ENCODE measurements around the gene FIGNL2.

The FIGNL2 gene

GRCh38 chr12:51874486-51874885 is 26.0 kb upstream of the FIGNL2 start:
- Mint-ChIP-seq H3K27ac (peak overlapping the region in 1 of 3 experiments; percentile 52), H3K9me3 (no peaks in the 10 kb centered on the region), H3K27me3 (ENCODE audit: low read depth) (peaks cover 19% of the 10 kb centered on the region), H3K4me3 (no peak overlapping the region), H3K4me1 (peaks cover 47% of the 10 kb centered on the region), H3K36me3 (ENCODE audit: low read depth) (no peaks in the 10 kb centered on the region)
- no peak for TF ChIP-seq CTCF (IDR thresholded peaks at IDR 0.05; ENCODE audit: unreplicated experiment in 3 of 3)

DNA sequence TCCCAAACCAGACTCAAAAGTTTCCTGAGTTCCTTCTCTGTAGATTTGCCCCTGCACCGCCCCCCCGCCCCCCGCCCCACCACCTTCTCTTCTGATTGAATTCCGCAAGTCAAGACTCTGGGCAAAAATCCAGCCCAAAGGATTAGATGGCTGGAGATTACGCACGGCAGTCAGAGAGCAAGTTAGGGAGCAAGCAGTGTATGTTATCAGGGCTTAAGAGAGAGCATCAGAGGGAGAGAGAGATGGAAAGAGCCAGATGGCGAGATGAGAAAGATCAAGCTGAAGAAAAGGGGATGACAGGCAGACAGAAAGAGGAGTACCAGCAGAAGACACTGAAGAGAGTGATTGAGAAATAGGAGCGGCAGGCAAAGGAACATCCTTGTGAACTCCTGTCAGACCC is 25.5 kb upstream of the FIGNL2 start:
- Mint-ChIP-seq H3K27me3 (ENCODE audit: low read depth) (peaks cover 19% of the 10 kb centered on the region), H3K9me3 (no peaks in the 10 kb centered on the region), H3K4me1 (peaks cover 47% of the 10 kb centered on the region), H3K4me3 (no peak overlapping the region), H3K27ac (peak overlapping the region in 1 of 3 experiments; percentile 52), H3K36me3 (ENCODE audit: low read depth) (no peaks in the 10 kb centered on the region)
- TF ChIP-seq CTCF (IDR thresholded peaks at IDR 0.05; ENCODE audit: unreplicated experiment in 3 of 3): no peak

DNA sequence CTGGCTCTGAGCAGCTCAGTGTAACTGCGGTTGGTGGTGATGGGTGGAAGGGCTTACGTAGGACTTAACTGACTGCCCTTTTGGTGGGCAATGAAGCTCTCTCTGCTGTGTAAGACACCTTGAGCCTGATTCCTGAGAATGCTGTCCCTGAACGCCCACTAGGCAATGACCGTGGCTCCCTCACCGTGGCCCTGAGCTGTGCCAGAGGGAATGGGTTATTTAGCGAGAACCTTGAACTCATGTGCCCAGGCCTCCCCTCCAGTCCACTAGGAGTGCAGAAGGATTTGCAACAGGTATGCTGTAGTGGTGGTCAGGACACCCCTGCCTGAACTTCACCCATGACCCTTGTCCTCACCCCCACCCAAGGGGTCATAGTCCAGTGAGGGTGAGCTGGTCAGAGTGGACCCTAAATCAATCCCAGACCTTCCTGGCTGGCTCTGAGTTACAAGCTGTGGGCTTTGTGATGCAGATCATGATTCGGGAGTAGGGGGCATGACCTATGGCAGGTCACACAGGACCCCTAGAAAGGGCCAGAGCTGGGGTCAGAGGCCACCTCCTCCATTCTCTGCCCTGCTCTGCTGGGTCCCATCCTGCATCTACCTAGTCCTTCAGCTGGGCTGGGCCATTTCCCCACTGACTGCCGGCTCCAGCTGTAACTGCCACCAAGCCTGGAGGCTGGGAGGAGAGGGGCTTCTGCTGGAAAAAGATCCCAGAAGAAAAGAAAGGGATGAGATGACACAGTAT is 24.9 kb upstream of the FIGNL2 start:
- Mint-ChIP-seq H3K36me3 (ENCODE audit: low read depth) (no peaks in the 10 kb centered on the region), H3K9me3 (no peaks in the 10 kb centered on the region), H3K4me1 (peaks cover 53% of the 10 kb centered on the region), H3K27me3 (ENCODE audit: low read depth) (peaks cover 24% of the 10 kb centered on the region), H3K4me3 (no peak overlapping the region), H3K27ac (no peak overlapping the region)
- TF ChIP-seq CTCF (IDR thresholded peaks at IDR 0.05; ENCODE audit: unreplicated experiment in 3 of 3): no peak

- Mint-ChIP-seq H3K27ac (no peak overlapping the region), H3K36me3 (ENCODE audit: low read depth) (no peaks in the 10 kb centered on the region), H3K4me3 (no peak overlapping the region), H3K4me1 (peaks cover 60% of the 10 kb centered on the region), H3K9me3 (no peaks in the 10 kb centered on the region), H3K27me3 (ENCODE audit: low read depth) (peaks cover 31% of the 10 kb centered on the region)
- no peak for TF ChIP-seq CTCF (IDR thresholded peaks at IDR 0.05; ENCODE audit: unreplicated experiment in 3 of 3)
Measured at GRCh38 chr12:51872689-51872981, 24.1 kb upstream of the FIGNL2 start.

- no peak overlapping the region for H3K4me3 Mint-ChIP-seq
- no peaks in the 10 kb centered on the region for H3K9me3 Mint-ChIP-seq
- H3K36me3 Mint-ChIP-seq (ENCODE audit: low read depth): no peaks in the 10 kb centered on the region
- TF ChIP-seq CTCF (IDR thresholded peaks at IDR 0.05; ENCODE audit: unreplicated experiment in 3 of 3): no peak
- peaks cover 65% of the 10 kb centered on the region for H3K4me1 Mint-ChIP-seq
- no peak overlapping the region for H3K27ac Mint-ChIP-seq
- H3K27me3 Mint-ChIP-seq (ENCODE audit: low read depth): peaks cover 34% of the 10 kb centered on the region
Measured at GRCh38 chr12:51871918-51872688, 23.6 kb upstream of the FIGNL2 start.
